Stromal cell of bone marrow (primary cell): ENCODE results near the gene JCAD.

Experiments used
- DNase-seq: peaks from one replicate; pipeline ENCODE4 v3.0.0-alpha.2; 2012; ENCODE audit warnings: low read depth

The JCAD gene

DNA sequence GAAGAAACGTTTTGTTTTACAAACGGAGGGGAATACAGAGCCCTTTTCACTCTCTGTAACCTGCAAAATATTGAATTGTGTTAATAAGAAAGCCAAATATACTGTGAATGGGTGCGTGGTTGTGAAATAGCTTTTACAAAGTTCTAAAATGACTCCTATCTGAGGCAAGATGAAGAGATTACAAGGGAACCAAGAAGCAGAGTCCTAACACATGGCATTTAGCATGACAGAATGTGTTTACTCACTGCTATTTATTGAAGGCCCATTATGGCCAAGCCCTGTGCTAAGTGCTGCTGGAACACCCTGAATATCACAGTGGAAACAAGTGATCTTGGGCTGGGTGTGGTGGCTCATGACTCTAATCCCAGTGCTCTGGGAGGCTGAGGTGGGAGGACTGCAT lies 12.9 kb downstream of the JCAD start:
- no peak for DNase-seq

DNA sequence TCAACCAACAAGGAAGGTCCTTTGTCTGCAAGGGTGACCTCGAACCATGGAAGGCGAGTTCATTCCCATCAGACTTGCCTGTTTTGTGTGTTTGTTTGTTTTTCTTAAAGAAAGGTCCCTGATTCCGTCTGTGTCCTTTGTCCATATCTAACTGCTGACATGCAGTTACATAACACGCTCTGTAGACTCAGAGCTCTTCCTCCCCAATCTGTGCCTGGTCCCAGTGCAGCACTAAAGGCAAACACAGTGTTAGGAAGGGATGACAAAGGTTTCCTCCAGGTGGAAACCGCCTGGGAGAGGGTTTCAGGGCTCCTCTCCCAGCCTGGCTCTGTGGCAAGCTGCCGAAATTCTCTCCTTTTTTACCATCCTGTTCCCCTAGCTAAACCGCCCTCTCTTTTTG lies 13.4 kb downstream of the JCAD start:
- no peak for DNase-seq

DNA sequence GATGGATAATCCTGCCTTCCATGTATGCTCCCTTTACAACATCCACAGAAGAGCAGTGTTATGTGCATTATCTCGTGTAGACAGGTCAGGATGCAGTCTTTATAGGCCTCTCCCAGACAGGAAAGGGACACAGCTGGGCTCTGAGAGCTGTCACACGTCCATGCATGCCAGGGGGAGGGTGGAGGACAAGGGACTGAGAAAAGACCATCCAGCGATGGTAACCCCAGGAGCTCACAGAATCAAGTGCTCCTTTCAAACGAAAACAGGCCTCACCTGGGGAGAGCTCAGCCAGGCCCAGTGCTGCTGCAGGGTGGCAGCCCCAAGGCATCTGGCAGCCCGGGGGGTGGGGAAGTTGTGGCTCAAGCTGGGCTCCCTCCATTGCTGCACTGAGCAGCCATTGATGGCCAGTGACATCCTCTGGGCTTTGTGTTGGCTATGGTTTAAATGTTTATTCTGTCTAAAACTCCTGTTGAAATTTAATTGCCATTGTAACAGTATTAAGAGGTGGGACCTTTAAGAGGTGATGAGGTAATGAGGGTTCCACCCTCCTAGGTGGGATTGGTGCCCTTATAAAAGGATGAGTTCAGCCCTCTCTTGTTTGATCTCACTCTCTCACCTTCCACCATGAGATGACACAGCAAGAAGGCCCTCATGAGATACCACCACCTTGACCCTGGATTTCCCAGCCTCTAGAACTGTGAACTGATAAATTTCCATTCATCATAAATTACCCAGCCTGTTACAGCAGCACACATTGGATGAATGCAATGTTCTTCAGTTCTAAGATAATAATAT lies 15.7 kb downstream of the JCAD start:
- DNase-seq: no peak

DNA sequence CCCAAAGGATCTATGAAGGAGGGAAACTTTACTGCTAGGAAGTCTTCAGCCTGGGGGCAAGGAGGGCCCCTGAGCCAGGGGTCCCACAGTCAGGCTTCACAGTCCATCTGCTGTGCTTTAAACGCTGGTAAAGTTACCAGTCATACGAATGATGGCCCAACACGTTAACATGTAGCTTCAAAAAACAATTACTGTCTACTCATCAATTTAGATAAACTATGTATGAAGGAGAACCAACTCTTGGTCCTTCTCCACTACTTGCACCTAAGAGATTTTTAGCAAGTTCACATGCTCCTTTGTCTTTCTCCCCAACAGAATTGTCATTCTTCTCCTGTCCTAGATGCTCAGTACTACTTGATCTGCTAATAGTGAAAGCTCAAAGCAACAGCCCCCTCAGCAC lies 16.6 kb downstream of the JCAD start:
- no peak for DNase-seq

DNA sequence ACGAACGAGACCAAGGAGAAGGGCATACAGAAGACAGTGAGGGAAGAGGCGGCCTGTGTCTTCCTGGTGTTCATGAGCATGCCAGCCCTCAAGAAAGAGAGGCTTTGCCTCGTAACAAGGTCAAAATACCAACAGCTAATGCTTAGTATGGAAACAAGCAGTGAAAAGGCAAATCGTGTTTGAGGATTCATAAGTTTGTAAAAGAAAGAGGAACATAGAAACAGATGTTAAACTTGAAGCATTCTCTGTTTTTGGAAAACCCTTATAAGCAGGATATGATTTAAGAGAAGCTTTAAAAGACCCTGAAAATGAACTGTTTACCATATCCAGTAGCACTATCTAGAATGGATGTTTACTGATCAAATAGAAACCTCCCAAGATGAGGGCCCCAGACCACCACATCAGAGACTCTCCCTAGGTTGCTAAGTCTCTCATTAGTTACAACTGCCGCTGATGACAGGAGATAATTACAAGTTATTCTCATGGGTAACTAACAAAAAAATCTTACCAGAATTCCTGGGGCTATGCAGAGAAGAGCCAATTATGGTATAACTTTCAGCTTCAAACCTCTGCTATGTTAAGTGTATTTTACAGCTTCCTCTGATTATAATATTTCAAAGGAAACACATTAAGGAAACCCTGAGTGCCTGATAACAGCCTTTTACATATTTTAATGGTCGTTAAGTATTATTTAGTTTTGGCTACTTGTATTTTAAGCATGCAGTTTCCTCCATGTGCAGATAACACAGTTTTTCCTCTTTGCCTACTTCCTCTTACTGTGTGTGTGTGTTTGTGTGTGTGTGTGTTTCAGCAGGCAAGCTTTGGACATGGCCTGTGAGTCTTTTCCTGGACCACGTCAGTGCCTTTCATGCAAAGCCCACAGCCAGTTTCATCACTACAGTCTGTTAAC lies 17.9 kb downstream of the JCAD start:
- no peak for DNase-seq

DNA sequence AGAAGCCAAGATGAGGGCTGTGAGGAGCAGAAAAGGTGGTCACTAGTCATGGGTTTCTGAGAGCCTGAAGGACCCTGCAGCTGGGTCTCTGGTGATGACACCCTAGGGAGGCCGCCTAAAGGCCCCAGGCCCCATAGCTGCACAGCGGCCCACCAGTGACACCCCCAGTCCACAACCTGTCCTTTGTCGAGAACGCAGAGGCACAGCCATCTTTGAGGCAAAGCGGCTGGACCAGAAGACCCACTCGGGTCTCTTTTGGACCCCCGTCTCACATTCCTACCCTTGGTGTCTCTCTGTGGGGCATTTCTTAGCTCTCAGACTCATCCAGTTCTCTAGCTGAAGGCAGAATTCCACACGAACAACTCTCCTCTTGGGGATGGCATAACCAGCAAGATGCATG lies 18.8 kb downstream of the JCAD start:
- no peak for DNase-seq

DNA sequence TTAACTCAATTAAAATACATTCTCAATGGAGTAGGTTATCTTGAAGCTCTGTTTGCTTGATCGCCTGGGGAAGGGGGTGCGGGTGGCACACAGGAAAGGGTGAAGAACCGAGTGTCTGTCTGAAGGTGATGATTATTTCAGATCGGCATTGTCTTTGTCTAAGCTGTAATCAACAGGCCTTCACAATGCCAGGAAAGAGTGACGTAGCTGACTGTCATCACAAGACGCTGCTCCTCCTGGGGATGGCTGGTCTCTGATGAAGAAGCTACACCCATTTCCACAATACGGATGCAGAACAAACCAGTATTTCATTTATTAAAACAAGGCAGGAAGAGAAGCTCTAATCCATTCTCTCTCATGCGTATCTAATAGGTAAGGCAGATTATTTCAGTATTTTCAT lies 19.4 kb downstream of the JCAD start:
- DNase-seq: no peak

DNA sequence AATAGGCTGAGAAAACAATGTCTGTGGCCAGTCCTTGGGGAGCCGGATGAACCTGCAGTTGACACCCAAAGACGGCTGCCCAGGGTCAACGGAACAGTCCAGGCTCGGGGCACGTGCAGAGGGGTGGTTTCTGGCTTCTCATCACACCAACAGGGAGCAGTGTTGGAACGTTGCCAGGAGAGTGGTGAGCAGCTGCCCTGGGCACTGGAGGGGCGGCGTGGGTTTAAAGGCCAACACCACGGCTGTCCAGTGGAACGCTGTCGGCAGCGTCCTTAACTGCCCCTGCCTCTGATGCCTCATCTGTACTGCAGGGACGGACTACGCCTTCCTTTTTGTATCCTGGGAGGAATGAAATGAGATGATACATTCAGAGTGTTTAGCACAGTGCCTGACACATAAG lies 19.8 kb downstream of the JCAD start:
- DNase-seq: no peak

DNA sequence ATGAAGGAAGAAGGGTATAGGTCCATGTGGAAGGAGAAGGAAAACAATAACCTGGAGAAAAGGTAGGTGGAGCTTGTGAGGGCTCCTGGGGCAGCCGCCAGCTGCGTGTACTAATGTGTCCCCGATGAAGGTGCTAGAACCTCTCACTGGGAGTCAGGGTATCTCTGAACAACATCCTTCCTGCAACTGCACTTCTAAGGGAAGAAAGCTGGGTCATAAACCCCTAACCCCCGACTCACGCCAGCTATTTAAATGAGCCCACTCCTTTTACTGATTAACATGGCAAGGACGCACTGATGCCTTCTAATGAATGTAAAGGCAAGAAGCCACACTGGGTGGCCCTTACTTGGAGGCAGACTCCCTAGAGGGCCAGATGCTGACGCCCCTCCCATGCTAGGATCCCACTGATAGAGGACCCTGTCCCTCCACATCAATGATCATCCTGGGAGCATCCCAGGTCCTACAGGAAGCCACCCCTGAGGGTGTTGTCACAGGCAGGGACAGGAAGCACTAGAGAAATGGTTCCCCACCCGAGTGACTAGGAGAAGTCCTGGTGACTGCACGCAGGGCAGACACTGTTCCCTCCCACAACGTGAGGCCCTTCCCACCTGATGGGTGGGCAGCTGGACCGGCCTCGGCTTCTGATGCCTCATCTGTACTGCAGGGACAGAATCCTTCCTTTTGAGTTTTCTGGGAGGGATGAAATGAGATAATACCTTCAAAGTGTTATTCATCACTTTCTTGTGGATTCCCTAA lies 20.4 kb downstream of the JCAD start:
- no peak for DNase-seq

DNA sequence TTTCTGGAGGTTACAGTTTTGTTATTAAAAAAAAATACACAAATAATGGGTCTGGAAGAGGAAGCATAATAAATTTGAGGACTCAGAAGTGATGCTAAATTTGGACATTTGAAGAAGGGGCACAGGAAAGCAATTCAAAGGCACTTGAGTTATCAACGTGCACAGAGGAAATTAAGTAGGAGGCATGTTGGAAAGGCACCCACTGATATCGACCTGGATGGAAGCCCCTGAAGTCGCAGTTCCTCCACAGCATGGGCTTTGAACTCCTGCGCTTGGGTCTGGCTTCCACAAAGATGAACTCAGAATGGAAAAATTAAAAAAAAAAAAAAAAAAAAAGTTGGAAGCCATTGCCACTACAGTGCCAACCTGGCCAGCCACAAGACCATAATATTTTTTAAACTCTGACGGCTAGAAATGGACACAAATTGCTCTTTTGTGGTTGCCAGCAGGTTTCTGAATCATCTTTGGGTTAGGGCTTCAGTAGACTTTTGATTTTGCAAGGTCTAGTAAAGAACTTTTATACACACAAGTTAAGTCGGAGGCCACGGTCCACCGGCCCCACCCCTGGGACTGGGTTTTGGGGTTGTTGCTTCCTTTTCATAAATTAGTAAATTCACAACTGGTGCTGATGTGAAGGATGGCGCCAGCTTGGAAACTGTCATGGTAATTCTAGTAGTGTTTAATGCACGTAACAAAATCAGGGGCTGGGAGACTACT lies 21.6 kb downstream of the JCAD start:
- DNase-seq: no peak

DNA sequence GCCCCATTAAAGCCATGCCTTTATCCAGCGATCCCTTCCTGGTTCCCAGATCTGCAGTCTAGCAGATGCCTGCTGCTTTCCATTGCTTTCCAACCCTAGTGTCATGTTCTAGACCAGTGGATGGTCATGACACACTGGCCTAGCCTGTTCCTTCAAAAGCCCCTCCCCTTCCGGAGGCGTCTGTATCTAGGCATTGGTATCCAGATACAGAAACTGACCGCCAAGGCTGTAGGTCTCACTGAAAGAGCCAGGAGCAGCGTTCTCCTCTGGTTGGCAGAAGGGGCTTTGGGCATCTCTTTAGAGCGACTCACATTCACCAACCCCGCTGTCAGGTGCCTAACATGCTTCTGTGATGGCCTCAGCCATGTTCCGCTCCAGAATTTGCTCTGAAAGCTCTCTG lies 22.6 kb downstream of the JCAD start:
- no peak for DNase-seq

DNA sequence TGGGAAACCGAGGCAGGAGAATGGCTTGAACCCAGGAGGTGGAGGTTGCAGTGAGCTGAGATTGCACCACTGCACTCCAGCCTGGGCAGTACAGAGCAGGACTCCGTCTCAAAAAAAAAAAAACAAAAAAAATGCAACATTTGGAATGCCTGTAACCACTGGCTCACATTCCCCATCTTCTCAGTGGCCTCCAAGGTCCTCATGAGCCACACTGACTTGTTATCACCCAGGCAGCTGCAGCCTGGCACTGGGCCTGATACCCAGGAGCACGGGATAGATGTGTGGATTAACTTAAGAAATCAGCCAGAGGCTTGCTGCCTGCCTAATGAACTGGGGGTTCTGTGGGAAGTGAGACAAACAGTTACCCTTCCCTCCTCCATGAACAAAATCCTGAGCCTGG lies 23.0 kb downstream of the JCAD start:
- DNase-seq: no peak

DNA sequence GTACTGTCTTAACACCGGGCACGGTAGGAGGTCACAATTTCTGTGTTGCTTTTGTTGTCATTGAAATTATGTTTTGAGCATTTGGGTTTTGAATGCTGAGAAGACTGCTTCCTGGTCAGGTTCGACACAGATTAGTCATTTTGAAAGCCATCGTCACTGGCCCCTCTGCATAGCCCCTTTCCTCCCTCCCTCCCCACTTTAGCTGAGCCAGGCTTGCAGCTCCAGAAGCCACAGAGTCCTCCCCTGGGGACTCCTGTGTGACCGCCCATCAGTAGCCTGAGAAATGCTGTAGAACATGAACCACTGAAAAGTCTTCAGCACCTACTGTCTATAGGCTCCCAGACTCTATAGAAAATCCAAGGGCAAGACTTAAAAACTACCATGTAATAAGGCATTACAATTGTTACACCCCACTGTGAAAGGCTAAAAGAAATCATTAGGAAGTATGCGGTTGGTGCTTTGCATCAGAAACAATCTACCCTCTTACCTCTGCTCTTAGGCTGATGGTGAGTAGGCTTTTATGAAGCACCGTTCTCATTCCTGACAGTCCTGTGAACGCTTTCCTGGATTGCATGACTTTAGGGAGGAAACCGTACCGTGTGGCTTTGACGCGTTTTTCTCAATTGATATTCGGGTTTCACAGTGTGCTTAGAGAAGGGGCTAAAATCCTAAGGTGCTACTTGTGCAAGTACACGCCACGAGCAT lies 24.8 kb downstream of the JCAD start:
- DNase-seq: no peak

DNA sequence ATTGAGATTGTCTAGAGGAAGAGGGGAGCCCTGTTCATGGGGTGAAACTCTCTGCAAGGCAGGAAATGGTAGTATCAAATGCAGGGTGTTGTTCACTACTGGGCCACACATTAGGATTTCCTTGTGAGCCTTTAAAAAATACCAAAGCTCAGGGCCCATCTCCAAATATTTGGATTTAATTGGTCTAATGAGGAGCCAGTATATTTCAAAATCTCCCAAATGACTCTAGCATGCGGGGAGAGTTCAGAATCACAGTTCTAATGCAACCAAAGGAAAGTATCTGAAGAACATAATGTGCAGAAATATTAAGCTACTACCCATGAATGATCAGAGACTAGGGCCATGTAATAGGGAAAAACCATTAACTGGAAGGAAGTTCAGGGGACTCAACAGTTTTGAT lies 27.3 kb downstream of the JCAD start:
- DNase-seq: no peak

DNA sequence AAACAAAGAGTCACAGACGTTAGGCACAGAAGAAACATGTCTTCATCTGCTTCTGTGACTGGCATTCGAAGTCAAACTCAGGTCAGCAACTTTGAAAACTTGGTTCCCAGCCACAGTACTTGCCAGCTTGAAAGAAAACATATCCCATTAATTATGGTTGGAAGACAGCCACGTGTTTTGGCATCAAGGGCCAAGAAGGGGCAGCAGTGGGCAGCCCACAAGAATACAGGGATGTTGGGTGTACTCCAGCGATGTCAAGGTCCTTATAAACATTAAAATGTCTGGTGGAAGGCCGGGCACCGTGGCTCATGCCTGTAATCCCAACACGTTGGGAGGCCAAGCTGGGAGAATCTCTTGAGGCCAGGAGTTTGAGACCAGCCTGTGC lies 29.5 kb downstream of the JCAD start:
- no peak for DNase-seq

DNA sequence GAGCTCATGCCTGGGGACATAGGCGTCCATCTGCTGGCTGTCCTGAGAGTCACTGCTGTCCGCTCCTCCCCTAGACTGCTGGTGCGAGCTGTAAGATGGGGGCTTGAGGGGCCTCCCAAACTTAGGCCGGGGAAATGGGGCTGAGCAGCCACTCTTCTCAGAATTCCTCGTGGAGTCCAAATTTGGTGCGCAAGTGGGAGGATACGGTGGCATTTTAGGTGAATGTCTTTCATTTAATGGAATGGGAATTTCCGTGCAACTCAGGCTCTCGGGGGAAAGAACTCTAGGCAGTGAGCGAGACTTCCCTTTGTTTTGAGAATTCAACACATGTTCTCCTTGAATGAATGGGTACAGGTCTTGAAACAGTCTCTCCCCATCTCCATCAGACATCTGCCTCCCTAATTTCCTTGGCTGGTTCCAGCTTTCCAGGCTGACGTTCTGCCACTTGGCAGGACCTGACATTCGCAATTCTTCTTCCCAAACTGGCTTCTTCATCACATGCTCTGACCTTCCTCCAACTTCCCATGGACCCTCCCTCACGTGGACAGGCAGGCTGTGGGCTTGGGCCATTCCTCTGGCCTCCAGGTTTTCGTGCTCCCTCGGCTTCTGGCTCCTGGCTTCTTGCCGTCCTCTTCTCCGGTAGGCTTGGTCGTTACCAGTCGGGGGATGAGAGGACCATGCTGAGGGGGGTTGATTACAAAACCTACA lies 30.1 kb downstream of the JCAD start:
- no peak for DNase-seq

DNA sequence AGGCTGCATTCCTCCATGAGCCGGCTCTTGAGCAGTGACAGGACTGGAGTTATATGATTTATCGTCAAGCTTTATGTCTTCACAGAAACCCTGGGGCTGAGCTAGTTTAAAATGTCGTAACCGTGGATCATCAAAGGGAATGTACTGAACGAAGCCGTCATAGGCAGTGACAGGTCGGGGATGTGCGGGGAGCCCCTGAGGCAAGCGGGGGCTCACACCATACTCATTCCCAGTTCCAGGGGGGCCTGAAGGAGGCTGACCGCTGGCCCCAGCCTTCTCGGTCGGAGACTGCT lies 30.7 kb downstream of the JCAD start:
- no peak for DNase-seq

DNA sequence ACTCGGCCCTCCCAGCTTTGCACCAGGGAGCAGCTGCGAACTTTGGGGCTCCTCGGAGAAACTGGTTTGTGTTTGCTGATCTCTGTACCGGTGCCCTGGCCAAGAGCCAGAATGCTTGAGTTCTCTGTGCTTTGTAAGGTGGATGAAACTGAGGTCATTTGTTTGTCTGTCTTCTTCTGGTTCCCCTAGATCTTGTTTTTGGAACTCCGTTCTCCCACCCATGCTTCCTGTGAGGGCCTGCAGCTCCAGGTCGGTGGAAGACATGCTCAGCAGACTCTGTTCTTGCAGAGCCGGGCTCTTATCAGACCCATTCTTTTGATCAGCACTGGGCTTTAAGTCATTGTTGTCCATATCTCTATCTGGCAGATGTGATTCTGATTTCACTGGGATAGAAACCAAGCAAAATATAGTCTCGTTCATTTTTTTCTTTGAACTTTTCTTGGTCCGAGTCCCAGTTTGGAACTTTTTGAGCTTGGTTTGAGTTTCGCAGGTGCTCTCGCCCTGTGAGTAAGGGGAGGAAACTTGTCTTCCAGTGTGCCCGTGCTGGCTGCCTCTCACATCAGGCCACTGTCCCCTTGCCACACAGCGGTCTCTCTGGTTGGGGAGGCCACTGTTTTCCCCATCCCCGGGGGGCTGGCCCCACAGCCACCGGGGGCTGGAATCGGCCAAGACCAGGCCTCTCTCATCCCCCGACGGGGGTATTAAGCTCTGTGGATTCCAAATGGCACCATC lies 31.2 kb downstream of the JCAD start:
- DNase-seq: no peak

DNA sequence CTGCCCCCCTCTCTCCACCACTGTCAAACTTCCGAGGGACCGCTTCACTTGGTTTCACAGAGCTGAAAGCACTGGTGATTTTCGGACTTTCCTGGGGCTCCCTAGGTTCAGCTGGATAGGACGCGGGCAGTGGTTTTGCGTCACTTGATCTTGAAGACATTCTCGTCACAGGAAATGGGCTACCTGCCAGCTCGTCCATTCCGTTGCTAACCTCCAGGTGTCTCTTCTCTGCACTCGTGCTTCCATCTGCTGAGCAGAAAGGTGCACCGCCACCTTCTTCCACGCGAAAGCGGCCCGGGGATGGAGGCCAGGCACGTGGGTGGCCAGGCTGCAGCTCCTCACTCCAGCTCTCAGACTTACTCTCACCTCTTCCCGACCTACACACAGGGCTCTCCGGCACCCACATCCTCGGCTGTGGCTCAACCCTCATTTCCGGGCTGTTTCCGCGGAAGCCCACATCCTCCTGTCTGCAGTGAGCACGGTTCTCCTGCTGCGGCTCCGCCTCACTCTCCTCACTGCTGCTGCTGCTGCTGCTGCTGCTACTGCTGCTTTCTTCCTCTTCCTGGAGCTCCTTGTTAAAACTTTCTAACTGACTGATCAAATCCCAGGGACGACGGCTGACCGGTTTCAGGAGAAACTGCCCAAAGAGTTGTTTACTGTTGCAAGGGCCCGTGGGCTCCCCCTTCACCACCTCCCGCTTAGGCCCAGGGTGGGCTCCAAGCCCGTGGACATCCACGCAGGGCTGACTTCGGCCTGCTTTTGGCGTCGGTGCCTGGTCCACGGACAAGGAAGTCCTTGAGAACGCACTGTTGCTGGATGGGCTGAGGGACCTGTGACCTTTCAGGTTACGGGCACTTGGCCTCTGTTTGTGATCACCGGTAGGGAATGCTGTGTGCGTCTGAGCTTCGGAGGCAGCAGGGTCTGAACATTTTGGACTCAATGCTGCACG lies 32.1 kb downstream of the JCAD start:
- no peak for DNase-seq
